Measurements from ENCODE around the gene RUFY1. TPM values are rescaled to one million over a fixed set of nuclear protein-coding genes. Genes with fewer than 3 reads are reported as not detected.

The RUFY1 gene
- polyA plus RNA-seq, 1 donor (not counting 4 experiments of a cell fraction or from before 2014, with no cell fraction given): 25.2 TPM

- dilution Hi-C loops (cut with MboI; ENCODE audit: extremely low pct_ligation_motif_present, low sequenced_read_pairs): no loop called here
- no peak for TF ChIP-seq CTCF (optimal IDR thresholded peaks at IDR 0.05 in 1 of 3, IDR thresholded peaks at IDR 0.05 in 1 of 3, conservative IDR thresholded peaks at IDR 0.05 in 1 of 3; ENCODE audit: extremely low read depth in 1 of 3, insufficient read depth in 2 of 3, low read length in 3 of 3)
- no peak for TF ChIP-seq EZH2 (IDR thresholded peaks at IDR 0.05; ENCODE audit: low read length)
- Histone ChIP-seq H3K36me3 (ENCODE audit: control insufficient read depth in 2 of 2, extremely low read depth in 1 of 2, insufficient read depth in 2 of 2, low read length in 2 of 2) (peaks cover 48 to 73% of the 10 kb centered on the region in 2 experiments), H3K4me2 (ENCODE audit: control insufficient read depth, extremely low read depth, insufficient read depth, low read depth, low read length) (no peak overlapping the region), H3K79me2 (ENCODE audit: control insufficient read depth, insufficient read depth, low read length) (peaks cover 34% of the 10 kb centered on the region), H3K27ac (ENCODE audit: control insufficient read depth, insufficient read depth, low read length) (no peak overlapping the region), H4K20me1 (ENCODE audit: control insufficient read depth, extremely low read depth, insufficient read depth, low read length) (peaks cover 37% of the 10 kb centered on the region), H3K9ac (ENCODE audit: control insufficient read depth, extremely low read depth, insufficient read depth, low read length) (no peak overlapping the region), H3K4me3 (ENCODE audit: control insufficient read depth in 2 of 3, extremely low read depth in 1 of 3, insufficient read depth in 2 of 3, low read depth in 1 of 3, low read length in 3 of 3) (no peak overlapping the region), H3K27me3 (ENCODE audit: control insufficient read depth, extremely low read depth, insufficient read depth, low read length) (no peaks in the 10 kb centered on the region), H2AFZ (ENCODE audit: control insufficient read depth, low read length) (no peak overlapping the region), H3K9me1 (ENCODE audit: control insufficient read depth, extremely low read depth, insufficient read depth, low read length) (no peaks in the 10 kb centered on the region), H3K4me1 (ENCODE audit: control insufficient read depth, extremely low read depth, insufficient read depth, low read length) (peaks cover 3% of the 10 kb centered on the region), H3K9me3 (ENCODE audit: control insufficient read depth, low read depth, low read length) (no peaks in the 10 kb centered on the region)
- DNase-seq (ENCODE audit: low read depth, low spot score) (no peak), FAIRE-seq (no peak)
These were observed 64.4 kb downstream of the RUFY1 start for GRCh38 chr5:179614745-179615144.

GRCh38 chr5:179615203-179615602, 64.8 kb downstream of the RUFY1 start:
- Histone ChIP-seq H3K36me3 (ENCODE audit: control insufficient read depth in 2 of 2, extremely low read depth in 1 of 2, insufficient read depth in 2 of 2, low read length in 2 of 2) (peaks cover 48 to 73% of the 10 kb centered on the region in 2 experiments), H3K4me2 (ENCODE audit: control insufficient read depth, extremely low read depth, insufficient read depth, low read depth, low read length) (no peak overlapping the region), H2AFZ (ENCODE audit: control insufficient read depth, low read length) (no peak overlapping the region), H3K9me1 (ENCODE audit: control insufficient read depth, extremely low read depth, insufficient read depth, low read length) (no peaks in the 10 kb centered on the region), H3K9me3 (ENCODE audit: control insufficient read depth, low read depth, low read length) (no peaks in the 10 kb centered on the region), H3K9ac (ENCODE audit: control insufficient read depth, extremely low read depth, insufficient read depth, low read length) (no peak overlapping the region), H4K20me1 (ENCODE audit: control insufficient read depth, extremely low read depth, insufficient read depth, low read length) (peaks cover 41% of the 10 kb centered on the region), H3K4me3 (ENCODE audit: control insufficient read depth in 2 of 3, extremely low read depth in 1 of 3, insufficient read depth in 2 of 3, low read depth in 1 of 3, low read length in 3 of 3) (no peak overlapping the region), H3K4me1 (ENCODE audit: control insufficient read depth, extremely low read depth, insufficient read depth, low read length) (peaks cover 4% of the 10 kb centered on the region), H3K27ac (ENCODE audit: control insufficient read depth, insufficient read depth, low read length) (no peak overlapping the region), H3K27me3 (ENCODE audit: control insufficient read depth, extremely low read depth, insufficient read depth, low read length) (no peaks in the 10 kb centered on the region), H3K79me2 (ENCODE audit: control insufficient read depth, insufficient read depth, low read length) (peaks cover 38% of the 10 kb centered on the region)
- TF ChIP-seq EZH2 (IDR thresholded peaks at IDR 0.05; ENCODE audit: low read length) (no peak), CTCF (optimal IDR thresholded peaks at IDR 0.05 in 1 of 3, IDR thresholded peaks at IDR 0.05 in 1 of 3, conservative IDR thresholded peaks at IDR 0.05 in 1 of 3; ENCODE audit: extremely low read depth in 1 of 3, insufficient read depth in 2 of 3, low read length in 3 of 3) (no peak)
- FAIRE-seq (no peak), DNase-seq (ENCODE audit: low read depth, low spot score) (no peak)
- dilution Hi-C loops (cut with MboI; ENCODE audit: extremely low pct_ligation_motif_present, low sequenced_read_pairs): no loop called here
